ENCODE data around the gene MAPK12.
"Not testable (repeated sequence)": the region's sequence is repeated elsewhere in the genome, so short reads cannot be mapped to it uniquely, and the experiment has no call there.

MAPK12 gene

GRCh38 chr22:50280708-50281383 is 19.4 kb upstream of the MAPK12 start:
- DNase-seq: no peak

- DNase-seq: no peak
Measured at GRCh38 chr22:50280022-50280707, 18.7 kb upstream of the MAPK12 start.

- DNase-seq: no peak
Measured at GRCh38 chr22:50278956-50279619, 17.6 kb upstream of the MAPK12 start.

GRCh38 chr22:50278461-50278860 is 17.0 kb upstream of the MAPK12 start:
- DNase-seq: no peak

GRCh38 chr22:50277761-50278160 is 16.3 kb upstream of the MAPK12 start:
- DNase-seq: no peak

- DNase-seq: peak; percentile 10
Measured at GRCh38 chr22:50276143-50276542, 14.7 kb upstream of the MAPK12 start.

- DNase-seq: no peak
Measured at GRCh38 chr22:50275181-50276055, 13.9 kb upstream of the MAPK12 start.

GRCh38 chr22:50274771-50275170 is 13.3 kb upstream of the MAPK12 start:
- DNase-seq: no peak

GRCh38 chr22:50274311-50274710 is 12.8 kb upstream of the MAPK12 start:
- DNase-seq: peak; percentile 44

- not testable (repeated sequence) for DNase-seq
Measured at GRCh38 chr22:50273781-50274180, 12.3 kb upstream of the MAPK12 start.

GRCh38 chr22:50273352-50273751 is 11.9 kb upstream of the MAPK12 start:
- not testable (repeated sequence) for DNase-seq

- DNase-seq: no peak
Measured at GRCh38 chr22:50272044-50272802, 10.7 kb upstream of the MAPK12 start.

GRCh38 chr22:50271519-50271970 is 10.1 kb upstream of the MAPK12 start:
- DNase-seq: peak; percentile 68

GRCh38 chr22:50270666-50271394 is 9.3 kb upstream of the MAPK12 start:
- DNase-seq: peak; percentile 72

- DNase-seq: peak; percentile 77
Measured at GRCh38 chr22:50269970-50270665, 8.6 kb upstream of the MAPK12 start, which contains the start of gene MAPK11. Gene MAPK11 (minus strand): TSS chr22:50270380. CDS start chr22:50270292, 88 bp downstream.

GRCh38 chr22:50269573-50269969 is 8.1 kb upstream of the MAPK12 start:
- DNase-seq: no peak

GRCh38 chr22:50268655-50269113 is 7.2 kb upstream of the MAPK12 start:
- no peak for DNase-seq

GRCh38 chr22:50267591-50268390 is 6.3 kb upstream of the MAPK12 start:
- peak; percentile 58 for DNase-seq

- DNase-seq: no peak
Measured at GRCh38 chr22:50266994-50267393, 5.5 kb upstream of the MAPK12 start.

Measured in activated naive CD4-positive, alpha-beta T cell treated with Interleukin-2 at 50 U/mL for 16 hours (primary cell).